Neural progenitor cell (in vitro differentiated cells): ENCODE results near the gene TMEM266. TPM values are rescaled to one million over a fixed set of nuclear protein-coding genes. Genes with fewer than 3 reads are reported as not detected.

Source experiments
- DNase-seq: peaks from one replicate; pipeline ENCODE4 v3.0.0-alpha.2; 2016; ENCODE audit warnings: low spot score
- H2AFZ ChIP-seq: fragments of 200-600 bp; sonication (generic); replicated peaks from 2 replicates; pipeline ENCODE4 v1.6.1; 2016; ENCODE audit warnings: antibody characterized with exemption
- H3F3A ChIP-seq: fragments of 200-600 bp; sonication (generic); 2 replicates; pipeline ENCODE4 v1.6.1; 2016; ENCODE audit warnings: antibody characterized with exemption, low read depth
- H3K27ac ChIP-seq: fragments of 200-600 bp; sonication (generic); 2 replicates; pipeline ENCODE4 v1.5.1; 2016; ENCODE audit warnings: mild to moderate bottlenecking
- H3K27me3 ChIP-seq: fragments of 200-600 bp; sonication (generic); 2 replicates; pipeline ENCODE4 v1.6.1; 2016; ENCODE audit warnings: mild to moderate bottlenecking, moderate library complexity
- H3K36me3 ChIP-seq: fragments of 200-600 bp; sonication (generic); 2 replicates; pipeline ENCODE4 v1.5.1; 2016
- H3K4me1 ChIP-seq: fragments of 200-600 bp; sonication (generic); 2 replicates; pipeline ENCODE4 v1.6.1; 2016; ENCODE audit warnings: mixed run types
- H3K4me2 ChIP-seq: fragments of 200-600 bp; sonication (generic); 2 replicates; pipeline ENCODE4 v1.6.1; 2016
- H3K4me3 ChIP-seq: fragments of 200-600 bp; sonication (generic); 2 replicates; pipeline ENCODE4 v1.5.1; 2016
- H3K79me2 ChIP-seq: fragments of 200-600 bp; sonication (generic); 2 replicates; pipeline ENCODE4 v1.6.1; 2016; ENCODE audit warnings: low read depth
- H3K9ac ChIP-seq: fragments of 200-600 bp; sonication (generic); 2 replicates; pipeline ENCODE4 v1.6.1; 2016
- H3K9me3 ChIP-seq: fragments of 200-600 bp; sonication (generic); 2 replicates; pipeline ENCODE4 v1.5.1; 2016; ENCODE audit warnings: low read depth
- H4K20me1 ChIP-seq: fragments of 200-600 bp; sonication (generic); 2 replicates; pipeline ENCODE4 v1.6.1; 2016; ENCODE audit warnings: low read depth
- H3K27ac Mint-ChIP-seq: 3 replicates; pipeline ENCODE4 v1.8.0; 2021; ENCODE audit warnings: mixed read lengths
- H3K27me3 Mint-ChIP-seq: 2 replicates; pipeline ENCODE4 v1.8.0; 2022; ENCODE audit warnings: low read depth, mild to moderate bottlenecking, inconsistent platforms, moderate library complexity, mixed read lengths; ENCODE audit not compliant: insufficient read depth
- H3K36me3 Mint-ChIP-seq: 3 replicates; pipeline ENCODE4 v1.8.0; 2021; ENCODE audit warnings: mixed read lengths
- H3K4me1 Mint-ChIP-seq: 3 replicates; pipeline ENCODE4 v1.8.0; 2021; ENCODE audit warnings: mixed read lengths
- H3K4me3 Mint-ChIP-seq: 3 replicates; pipeline ENCODE4 v1.8.0; 2021; ENCODE audit warnings: mild to moderate bottlenecking, moderate library complexity, mixed read lengths
- H3K9me3 Mint-ChIP-seq: 3 replicates; pipeline ENCODE4 v1.8.0; 2020; ENCODE audit warnings: mixed read lengths
- EZH2 ChIP-seq: fragments of 200-600 bp; sonication (generic); IDR thresholded peaks from 2 replicates; pipeline ENCODE4 v1.6.1; 2017; ENCODE audit warnings: antibody characterized with exemption, mild to moderate bottlenecking, moderate library complexity
- EZH2phosphoT487 ChIP-seq: fragments of 200-600 bp; sonication (generic); IDR thresholded peaks from 2 replicates; pipeline ENCODE4 v1.6.1; 2017; ENCODE audit warnings: antibody characterized with exemption
- total RNA-seq: library from RNA; depleted of rRNA; stranded (reverse); fragments of >200 nt; gene quantifications from 2 replicates; pipeline ENCODE4 v1.2.3, GENCODE V29; 2015; ENCODE audit warnings: low replicate concordance
- TF ChIP-seq, protein P1 (sequence below): fragments of 200-600 bp; sonication (generic); IDR thresholded peaks from 2 replicates; pipeline ENCODE4 v1.5.1; 2017; ENCODE audit warnings: antibody characterized with exemption, mild to moderate bottlenecking

The TMEM266 gene
- total RNA-seq, 1 donor from 2014 or later, result 0.43 TPM

GRCh38 chr15:76215634-76216033 lies 155.8 kb downstream of the TMEM266 start:
- H4K20me1 ChIP-seq, result no peaks in the 10 kb centered on the region
- peaks cover 19% of the 10 kb centered on the region for H3K4me1 ChIP-seq
- H3K9ac ChIP-seq, result no peak overlapping the region
- Mint-ChIP-seq H3K4me1 (peaks cover 11% of the 10 kb centered on the region), H3K4me3 (no peak overlapping the region), H3K9me3 (peaks cover 11% of the 10 kb centered on the region), H3K27me3 (peaks cover 2% of the 10 kb centered on the region), H3K36me3 (peaks cover 16% of the 10 kb centered on the region), H3K27ac (no peak overlapping the region)
- H2AFZ ChIP-seq, result no peak overlapping the region
- no peaks in the 10 kb centered on the region for H3K27me3 ChIP-seq
- H3K79me2 ChIP-seq, result no peaks in the 10 kb centered on the region
- H3K4me3 ChIP-seq, result no peak overlapping the region
- no peaks in the 10 kb centered on the region for H3K9me3 ChIP-seq
- TF ChIP-seq EZH2 (no peak), EZH2phosphoT487 (no peak)
- TF ChIP-seq, protein P1, sequence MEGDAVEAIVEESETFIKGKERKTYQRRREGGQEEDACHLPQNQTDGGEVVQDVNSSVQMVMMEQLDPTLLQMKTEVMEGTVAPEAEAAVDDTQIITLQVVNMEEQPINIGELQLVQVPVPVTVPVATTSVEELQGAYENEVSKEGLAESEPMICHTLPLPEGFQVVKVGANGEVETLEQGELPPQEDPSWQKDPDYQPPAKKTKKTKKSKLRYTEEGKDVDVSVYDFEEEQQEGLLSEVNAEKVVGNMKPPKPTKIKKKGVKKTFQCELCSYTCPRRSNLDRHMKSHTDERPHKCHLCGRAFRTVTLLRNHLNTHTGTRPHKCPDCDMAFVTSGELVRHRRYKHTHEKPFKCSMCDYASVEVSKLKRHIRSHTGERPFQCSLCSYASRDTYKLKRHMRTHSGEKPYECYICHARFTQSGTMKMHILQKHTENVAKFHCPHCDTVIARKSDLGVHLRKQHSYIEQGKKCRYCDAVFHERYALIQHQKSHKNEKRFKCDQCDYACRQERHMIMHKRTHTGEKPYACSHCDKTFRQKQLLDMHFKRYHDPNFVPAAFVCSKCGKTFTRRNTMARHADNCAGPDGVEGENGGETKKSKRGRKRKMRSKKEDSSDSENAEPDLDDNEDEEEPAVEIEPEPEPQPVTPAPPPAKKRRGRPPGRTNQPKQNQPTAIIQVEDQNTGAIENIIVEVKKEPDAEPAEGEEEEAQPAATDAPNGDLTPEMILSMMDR, result no peak
- H3F3A ChIP-seq, result peaks cover 3% of the 10 kb centered on the region
- DNase-seq, result no peak
- no peak overlapping the region for H3K27ac ChIP-seq
- H3K36me3 ChIP-seq, result peaks cover 4% of the 10 kb centered on the region
- H3K4me2 ChIP-seq, result no peak overlapping the region

- Histone ChIP-seq H3F3A (peaks cover 3% of the 10 kb centered on the region), H3K36me3 (peaks cover 4% of the 10 kb centered on the region), H3K4me3 (no peak overlapping the region), H3K4me1 (peaks cover 13% of the 10 kb centered on the region), H4K20me1 (no peaks in the 10 kb centered on the region), H3K4me2 (no peak overlapping the region), H3K9me3 (no peaks in the 10 kb centered on the region), H2AFZ (no peak overlapping the region), H3K9ac (no peak overlapping the region), H3K27me3 (no peaks in the 10 kb centered on the region), H3K79me2 (no peaks in the 10 kb centered on the region), H3K27ac (no peak overlapping the region)
- peaks cover 3% of the 10 kb centered on the region for H3K27me3 Mint-ChIP-seq
- H3K36me3 Mint-ChIP-seq, result peaks cover 24% of the 10 kb centered on the region
- peaks cover 6% of the 10 kb centered on the region for H3K4me1 Mint-ChIP-seq
- TF ChIP-seq EZH2phosphoT487 (no peak), EZH2 (no peak)
- TF ChIP-seq, protein P1, result no peak
- no peak overlapping the region for H3K27ac Mint-ChIP-seq
- peaks cover 16% of the 10 kb centered on the region for H3K9me3 Mint-ChIP-seq
- DNase-seq, result no peak
- no peak overlapping the region for H3K4me3 Mint-ChIP-seq
Measured at GRCh38 chr15:76217029-76217881, 157.5 kb downstream of the TMEM266 start.

DNA sequence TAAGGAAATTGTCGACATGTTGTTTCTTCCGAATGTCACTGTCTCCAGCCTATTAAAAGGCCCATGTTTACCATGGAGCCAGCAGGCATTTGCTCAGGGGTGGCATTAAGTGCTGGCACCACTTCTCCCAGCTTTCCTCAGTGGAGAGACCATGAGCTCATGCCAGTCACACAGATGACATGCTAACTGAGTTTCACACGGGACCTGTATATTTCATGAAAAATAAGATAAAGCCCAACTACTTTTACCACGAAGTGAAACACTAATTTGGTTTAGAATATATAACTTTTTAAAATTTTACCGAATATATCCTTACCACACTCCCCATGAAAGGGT lies 158.1 kb downstream of the TMEM266 start:
- H3K27ac Mint-ChIP-seq, result no peak overlapping the region
- H3K4me1 Mint-ChIP-seq, result peaks cover under 1% of the 10 kb centered on the region
- Histone ChIP-seq H3K27ac (no peak overlapping the region), H3K4me3 (no peak overlapping the region), H3K4me1 (peaks cover 7% of the 10 kb centered on the region), H3K27me3 (no peaks in the 10 kb centered on the region), H3F3A (peaks cover 3% of the 10 kb centered on the region), H3K4me2 (no peak overlapping the region), H3K79me2 (no peaks in the 10 kb centered on the region), H3K9me3 (no peaks in the 10 kb centered on the region), H2AFZ (no peak overlapping the region), H3K36me3 (peaks cover 4% of the 10 kb centered on the region), H4K20me1 (no peaks in the 10 kb centered on the region), H3K9ac (no peak overlapping the region)
- TF ChIP-seq EZH2 (no peak), EZH2phosphoT487 (no peak)
- TF ChIP-seq, protein P1, result no peak
- H3K36me3 Mint-ChIP-seq, result peaks cover 24% of the 10 kb centered on the region
- peaks cover 3% of the 10 kb centered on the region for H3K27me3 Mint-ChIP-seq
- peaks cover 16% of the 10 kb centered on the region for H3K9me3 Mint-ChIP-seq
- DNase-seq, result no peak
- H3K4me3 Mint-ChIP-seq, result no peak overlapping the region
